HCT116 (cell line): Measurements from ENCODE around the gene MAPKAPK5. TPM values are rescaled to one million over a fixed set of nuclear protein-coding genes. Genes with fewer than 3 reads are reported as not detected.

Source experiments
- ATAC-seq: fragments of 200-7000 bp; cut with Tn5 transposase; 2 replicates; pipeline ENCODE4 v1.9.1; 2020; ENCODE audit warnings: mild to moderate bottlenecking, moderate library complexity
- BruUV-seq: library from RNA; stranded (reverse); fragments of 400-500 nt; replicated peaks from 2 replicates; lab custom pipeline; 2021; lab: Mats Ljungman, UMichigan
- CTCF ChIA-PET: fragments of 300-600 bp; sonication (Branson Sonifier 250); formaldehyde crosslinking; loops from one replicate; lab custom pipeline; 2021; ENCODE audit warnings: antibody characterized with exemption; lab: Charles Lee
- POLR2A ChIA-PET: fragments of 300-600, 350-600 bp; sonication (Branson Sonifier 250); formaldehyde crosslinking; loops from one replicate; lab custom pipeline; 2021; ENCODE audit warnings: antibody characterized with exemption; lab: Charles Lee
- RAD21 ChIA-PET, 2 experiments: fragments of 300-600 bp; sonication (Branson Sonifier 250); formaldehyde crosslinking; loops; one replicate each; lab custom pipeline; 2023; ENCODE audit warnings: low total read pairs in 2 of 2; ENCODE audit not compliant: uncharacterized antibody in 2 of 2, unreplicated experiment in 2 of 2, low non-redundant PET in 1 of 2; lab: Charles Lee
- DNase-seq: peaks from one replicate; pipeline ENCODE4 v3.0.0-alpha.2; 2010; ENCODE audit warnings: low read depth, low spot score
- H2AFZ ChIP-seq: fragments of 200-600 bp; shearing (Covaris generic), sonication (generic); 2 replicates; pipeline ENCODE4 v1.6.1; 2017; ENCODE audit warnings: low read depth, mixed run types, mixed read lengths, antibody characterized with exemption, low read length; ENCODE audit not compliant: poor library complexity, severe bottlenecking
- H3K27ac ChIP-seq: 2 replicates; pipeline ENCODE4 v1.5.1; 2012; ENCODE audit warnings: low read depth, low read length
- H3K27me3 ChIP-seq: fragments of 200-600 bp; sonication (generic); 2 replicates; pipeline ENCODE4 v1.6.1; 2016; ENCODE audit warnings: mixed run types, low read length, mixed read lengths; ENCODE audit not compliant: insufficient read depth
- H3K36me3 ChIP-seq, 2 experiments: fragments of 200-500 bp in 1 of 2; fragments of 200-600 bp in 1 of 2; sonication (Bioruptor generic) in 1 of 2; sonication (generic) in 1 of 2; 2 replicates each; pipeline versions ENCODE4 v1.5.1 to v1.6.1; 2014 to 2016; ENCODE audit warnings: low read length in 2 of 2, inconsistent platforms in 1 of 2, mixed read lengths in 1 of 2, mixed run types in 1 of 2; ENCODE audit not compliant: insufficient read depth in 2 of 2, control insufficient read depth in 1 of 2
- H3K4me1 ChIP-seq, 2 experiments: fragments of 200-600 bp in 1 of 2; sonication (generic) in 1 of 2; 2 replicates each; pipeline versions ENCODE4 v1.5.1 to v1.6.1; 2012 to 2017; ENCODE audit warnings: low read length in 2 of 2, inconsistent platforms in 1 of 2, mild to moderate bottlenecking in 1 of 2, mixed read lengths in 1 of 2, mixed run types in 1 of 2, moderate library complexity in 1 of 2; ENCODE audit not compliant: insufficient read depth in 2 of 2, control insufficient read depth in 1 of 2
- H3K4me2 ChIP-seq: fragments of 200-600 bp; sonication (generic); 2 replicates; pipeline ENCODE4 v1.6.1; 2017; ENCODE audit warnings: mixed run types, low read length, mixed read lengths
- H3K4me3 ChIP-seq, 2 experiments: fragments of 200-600 bp in 1 of 2; sonication (generic) in 1 of 2; replicated peaks in 1 of 2; 2 replicates each; pipeline ENCODE4 v1.5.1; 2011 to 2016; ENCODE audit warnings: low read length in 2 of 2, control low read depth in 1 of 2, low read depth in 1 of 2, mild to moderate bottlenecking in 1 of 2, mixed read lengths in 1 of 2, mixed run types in 1 of 2
- H3K79me2 ChIP-seq: fragments of 200-600 bp; sonication (generic); 2 replicates; pipeline ENCODE4 v1.6.1; 2017; ENCODE audit warnings: mild to moderate bottlenecking, mixed run types, low read length, moderate library complexity, mixed read lengths; ENCODE audit not compliant: insufficient read depth
- H3K9ac ChIP-seq: fragments of 200-600 bp; sonication (generic); 2 replicates; pipeline ENCODE4 v1.6.1; 2016; ENCODE audit warnings: low read length, mixed read lengths
- H3K9me2 ChIP-seq: fragments of 200-600 bp; sonication (generic), shearing (Covaris generic); 2 replicates; pipeline ENCODE4 v1.6.1; 2017; ENCODE audit warnings: mixed run types, mild to moderate bottlenecking, moderate library complexity; ENCODE audit not compliant: insufficient read depth
- H3K9me3 ChIP-seq, 2 experiments: fragments of 200-500 bp in 1 of 2; fragments of 200-600 bp in 1 of 2; sonication (Bioruptor generic) in 1 of 2; sonication (generic) in 1 of 2; 2 replicates each; pipeline ENCODE4 v1.6.1; 2014 to 2017; ENCODE audit warnings: low read length in 2 of 2, mixed read lengths in 2 of 2, inconsistent platforms in 1 of 2, low read depth in 1 of 2, mild to moderate bottlenecking in 1 of 2, mixed run types in 1 of 2, moderate library complexity in 1 of 2; ENCODE audit not compliant: control insufficient read depth in 1 of 2, insufficient read depth in 1 of 2
- H4K20me1 ChIP-seq: fragments of 200-600 bp; sonication (generic), shearing (Covaris generic); 2 replicates; pipeline ENCODE4 v1.6.1; 2017; ENCODE audit warnings: mixed run types, mild to moderate bottlenecking, moderate library complexity; ENCODE audit not compliant: insufficient read depth
- CBX3 ChIP-seq: IDR thresholded peaks from 2 replicates; pipeline ENCODE4 v1.6.1; 2012; ENCODE audit warnings: low read depth
- CEBPB ChIP-seq: IDR thresholded peaks from 2 replicates; pipeline ENCODE4 v1.6.1; 2012; ENCODE audit warnings: low read depth
- ELF1 ChIP-seq: IDR thresholded peaks from 2 replicates; pipeline ENCODE4 v1.6.1; 2012; ENCODE audit warnings: low read depth, borderline replicate concordance
- EZH2phosphoT487 ChIP-seq: fragments of 200-600 bp; IDR thresholded peaks from 2 replicates; pipeline ENCODE4 v1.6.1; 2018; ENCODE audit warnings: antibody characterized with exemption, borderline replicate concordance
- MAX ChIP-seq: IDR thresholded peaks from 2 replicates; pipeline ENCODE4 v1.6.1; 2012
- POLR2AphosphoS5 ChIP-seq: IDR thresholded peaks from 2 replicates; pipeline ENCODE4 v1.6.1; 2011; ENCODE audit warnings: mild to moderate bottlenecking, low read depth, low read length, moderate library complexity
- SIN3A ChIP-seq: IDR thresholded peaks from 2 replicates; pipeline ENCODE4 v1.6.1; 2012; ENCODE audit warnings: low read depth
- SP1 ChIP-seq: IDR thresholded peaks from 2 replicates; pipeline ENCODE4 v1.6.1; 2012; ENCODE audit warnings: low read depth
- YY1 ChIP-seq: IDR thresholded peaks from 2 replicates; pipeline ENCODE4 v1.6.1; 2011; ENCODE audit warnings: low read length, low read depth, moderate library complexity, mild to moderate bottlenecking; ENCODE audit not compliant: insufficient replicate concordance; ENCODE audit errors: extremely low read depth
- ZNF274 ChIP-seq: fragments of 200-500 bp; sonication (Bioruptor generic); IDR thresholded peaks from 2 replicates; pipeline ENCODE4 v1.6.1; 2014; ENCODE audit warnings: mild to moderate bottlenecking, low read depth, low read length, inconsistent platforms
- intact Hi-C: fragments of 100-400 bp; cut with micrococcal nuclease; formaldehyde crosslinking; loops from 2 replicates; pipeline ENCODE4 v1.10.0; 2022
- total RNA-seq: library from RNA; stranded (reverse); gene quantifications from one replicate; pipeline ENCODE4 v1.2.1, GENCODE V29; 2021; ENCODE audit not compliant: unreplicated experiment
- TF ChIP-seq, protein P1 (sequence below): IDR thresholded peaks from 2 replicates; pipeline ENCODE4 v1.6.1; 2012; ENCODE audit warnings: low read depth

Gene MAPKAPK5
- total RNA-seq, 1 experiment from 2014 or later = 57.9 TPM

DNA sequence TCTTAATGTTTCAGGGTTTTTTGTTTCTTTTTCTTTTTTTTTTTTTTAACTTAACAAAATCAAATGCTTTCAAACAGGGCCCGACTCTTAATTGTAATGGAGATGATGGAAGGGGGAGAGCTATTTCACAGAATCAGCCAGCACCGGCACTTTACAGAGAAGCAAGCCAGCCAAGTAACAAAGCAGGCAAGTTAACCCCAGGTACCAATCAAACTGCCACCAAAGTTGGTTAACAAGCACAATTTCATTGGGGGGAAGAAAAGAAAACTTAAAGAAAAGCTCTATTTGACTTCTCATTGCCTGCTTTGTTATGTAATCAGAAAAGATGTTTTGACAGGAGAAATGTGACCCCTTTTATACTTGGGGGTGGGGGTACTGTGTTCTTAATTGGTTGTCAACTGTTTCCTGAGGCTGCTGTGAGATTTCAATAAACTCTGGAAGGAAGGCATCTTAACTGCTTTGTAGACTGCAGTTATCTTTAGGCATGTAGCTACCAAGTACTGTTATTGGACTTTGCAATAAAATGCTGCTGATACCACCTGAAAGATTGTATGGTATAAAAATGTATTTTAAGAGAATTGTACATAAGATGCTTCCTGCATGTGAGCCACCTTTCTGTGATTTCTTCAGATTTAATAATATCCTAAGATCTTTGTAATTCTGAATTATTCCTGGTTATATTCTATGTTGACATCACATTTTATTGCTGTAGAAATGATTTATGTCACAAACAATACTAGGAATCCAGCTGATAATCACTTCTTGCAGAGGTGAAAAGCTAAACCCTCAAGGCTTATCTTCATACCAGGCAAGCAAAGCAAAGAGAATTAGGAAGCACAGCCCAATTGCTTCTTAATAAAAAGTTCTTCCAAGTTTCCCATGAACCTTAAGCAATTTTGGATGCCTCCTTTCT is 26.9 kb downstream of the MAPKAPK5 start:
- DNase-seq = no peak

More for the DNA sequence above, 26.9 kb downstream of the MAPKAPK5 start:
- RAD21 ChIA-PET = interaction anchor here in 1 of 2 experiments (0.6 kb wide), 1 partner anchor 76 kb away, joined by 4 read pairs; no protein-coding TSS in a partner anchor
- Histone ChIP-seq H3K79me2 (peaks cover 20% of the 10 kb centered on the region; the same call in 1 of the 2 replicates), H3K9ac (no peak overlapping the region), H3K4me3 (no peak overlapping the region), H4K20me1 (no peaks in the 10 kb centered on the region), H3K36me3 (peaks cover 24 to 46% of the 10 kb centered on the region in 2 experiments; a peak in 3 of 4 replicates)
- no TSS peak for BruUV-seq
- ATAC-seq = no peak
- TF ChIP-seq ELF1 (no peak), POLR2AphosphoS5 (no peak), MAX (no peak), CEBPB (no peak), SP1 (no peak), EZH2phosphoT487 (no peak), SIN3A (no peak), CBX3 (no peak), ZNF274 (no peak), YY1 (no peak)
- TF ChIP-seq, protein P1, sequence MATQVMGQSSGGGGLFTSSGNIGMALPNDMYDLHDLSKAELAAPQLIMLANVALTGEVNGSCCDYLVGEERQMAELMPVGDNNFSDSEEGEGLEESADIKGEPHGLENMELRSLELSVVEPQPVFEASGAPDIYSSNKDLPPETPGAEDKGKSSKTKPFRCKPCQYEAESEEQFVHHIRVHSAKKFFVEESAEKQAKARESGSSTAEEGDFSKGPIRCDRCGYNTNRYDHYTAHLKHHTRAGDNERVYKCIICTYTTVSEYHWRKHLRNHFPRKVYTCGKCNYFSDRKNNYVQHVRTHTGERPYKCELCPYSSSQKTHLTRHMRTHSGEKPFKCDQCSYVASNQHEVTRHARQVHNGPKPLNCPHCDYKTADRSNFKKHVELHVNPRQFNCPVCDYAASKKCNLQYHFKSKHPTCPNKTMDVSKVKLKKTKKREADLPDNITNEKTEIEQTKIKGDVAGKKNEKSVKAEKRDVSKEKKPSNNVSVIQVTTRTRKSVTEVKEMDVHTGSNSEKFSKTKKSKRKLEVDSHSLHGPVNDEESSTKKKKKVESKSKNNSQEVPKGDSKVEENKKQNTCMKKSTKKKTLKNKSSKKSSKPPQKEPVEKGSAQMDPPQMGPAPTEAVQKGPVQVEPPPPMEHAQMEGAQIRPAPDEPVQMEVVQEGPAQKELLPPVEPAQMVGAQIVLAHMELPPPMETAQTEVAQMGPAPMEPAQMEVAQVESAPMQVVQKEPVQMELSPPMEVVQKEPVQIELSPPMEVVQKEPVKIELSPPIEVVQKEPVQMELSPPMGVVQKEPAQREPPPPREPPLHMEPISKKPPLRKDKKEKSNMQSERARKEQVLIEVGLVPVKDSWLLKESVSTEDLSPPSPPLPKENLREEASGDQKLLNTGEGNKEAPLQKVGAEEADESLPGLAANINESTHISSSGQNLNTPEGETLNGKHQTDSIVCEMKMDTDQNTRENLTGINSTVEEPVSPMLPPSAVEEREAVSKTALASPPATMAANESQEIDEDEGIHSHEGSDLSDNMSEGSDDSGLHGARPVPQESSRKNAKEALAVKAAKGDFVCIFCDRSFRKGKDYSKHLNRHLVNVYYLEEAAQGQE = no peak
- TF ChIP-seq, all 23 proteins: peak for 0
- no peaks in the 10 kb centered on the region for H3K9me3 ChIP-seq
- H3K4me2 ChIP-seq = no peak overlapping the region
- H2AFZ ChIP-seq = no peak overlapping the region
- ChIA-PET POLR2A (no interaction called here), CTCF (no interaction called here)
- H3K9me2 ChIP-seq = no peaks in the 10 kb centered on the region
- no peaks in the 10 kb centered on the region for H3K27me3 ChIP-seq
- intact Hi-C loops = no loop called here
- no peaks in the 10 kb centered on the region for H3K4me1 ChIP-seq
- no peak overlapping the region for H3K27ac ChIP-seq
